GM19467 (cell line): ENCODE data around the gene RPS6KA4.
A peak's percentile ranks its signal among the peaks of the same experiment; 100 is the strongest.

Experiments used
- ATAC-seq: cut with Tn5 transposase; IDR thresholded peaks from one replicate; pipeline ENCODE4 v1.9.1; 2021; ENCODE audit warnings: mild to moderate bottlenecking, moderate library complexity; ENCODE audit not compliant: unreplicated experiment

The RPS6KA4 gene

GRCh38 chr11:64324692-64325469 is 34.1 kb upstream of the RPS6KA4 start:
- ATAC-seq: no peak

GRCh38 chr11:64327375-64327774 is 31.6 kb upstream of the RPS6KA4 start:
- no peak for ATAC-seq

DNA sequence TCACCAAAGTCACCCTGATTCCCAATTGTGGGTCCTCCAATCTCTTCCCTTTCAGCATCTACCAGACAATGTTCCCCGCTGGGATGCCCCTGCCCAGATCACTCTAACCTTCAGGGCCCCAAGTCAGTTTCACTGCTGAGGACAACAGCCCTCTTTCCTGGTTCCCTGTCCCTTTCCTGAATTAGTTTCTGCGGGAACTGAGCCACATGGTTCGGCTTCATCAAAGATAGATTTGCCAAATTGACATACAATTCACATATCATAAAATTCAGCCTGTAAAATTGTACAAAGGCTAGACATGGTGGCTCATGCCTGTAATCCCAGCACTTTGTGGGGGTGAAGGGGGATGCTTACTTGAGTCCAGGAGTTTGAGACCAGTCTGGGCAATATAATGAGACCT is 31.0 kb upstream of the RPS6KA4 start:
- ATAC-seq: no peak

GRCh38 chr11:64330888-64331287 is 28.1 kb upstream of the RPS6KA4 start:
- no peak for ATAC-seq

DNA sequence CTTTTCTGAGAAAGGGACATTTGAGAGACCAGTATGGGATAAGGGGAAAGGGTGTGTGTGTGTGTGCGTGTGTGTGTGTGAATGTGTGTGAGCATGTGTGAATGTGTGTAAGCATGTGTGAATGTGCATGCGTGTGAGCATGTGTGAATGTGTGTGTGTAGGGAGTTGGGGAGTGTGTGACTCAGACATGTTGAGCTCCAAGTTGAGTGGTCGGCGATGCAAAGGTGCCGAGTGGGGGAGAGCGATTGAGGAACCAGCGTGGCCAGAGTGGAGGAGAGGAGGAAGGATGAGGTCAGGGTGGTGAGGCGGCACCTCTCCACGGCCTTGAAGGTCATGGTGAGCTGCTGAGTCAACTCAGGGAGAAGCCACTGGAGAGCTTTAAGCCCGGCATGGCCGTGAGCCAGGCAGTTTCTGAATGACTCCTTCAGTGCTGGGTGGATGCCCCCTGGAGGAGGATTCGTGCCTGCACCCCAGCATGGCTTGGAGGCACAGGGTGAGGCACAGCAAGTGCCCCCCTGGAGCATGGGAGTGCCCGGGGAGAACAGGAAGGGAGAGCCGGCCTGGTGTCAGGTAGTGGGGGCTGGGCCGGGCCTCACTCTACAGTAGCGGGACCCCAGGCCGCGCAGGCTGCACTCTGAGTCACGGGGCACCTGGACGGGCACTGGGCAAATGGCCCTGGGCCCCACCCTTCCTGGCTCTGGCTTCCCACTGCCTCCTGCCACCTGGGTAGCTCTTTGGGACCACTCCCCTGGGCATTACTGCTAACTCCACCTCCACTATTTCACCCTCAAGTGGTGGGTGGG is 27.2 kb upstream of the RPS6KA4 start:
- no peak for ATAC-seq

- ATAC-seq: no peak
Measured at GRCh38 chr11:64333556-64333955, 25.4 kb upstream of the RPS6KA4 start.

GRCh38 chr11:64334764-64335735 is 23.9 kb upstream of the RPS6KA4 start:
- peak; percentile 50 for ATAC-seq

- ATAC-seq: no peak
Measured at GRCh38 chr11:64337538-64338249, 21.3 kb upstream of the RPS6KA4 start.

GRCh38 chr11:64338716-64339115 is 20.2 kb upstream of the RPS6KA4 start:
- ATAC-seq: no peak

- no peak for ATAC-seq
Measured at GRCh38 chr11:64339286-64339685, 19.7 kb upstream of the RPS6KA4 start.

- ATAC-seq: peak; percentile 57
Measured at GRCh38 chr11:64339754-64340408, 19.1 kb upstream of the RPS6KA4 start, which contains the start of gene CCDC88B. CCDC88B (plus strand) TSS chr11:64340204; CDS start chr11:64340267, 63 bp downstream.

DNA sequence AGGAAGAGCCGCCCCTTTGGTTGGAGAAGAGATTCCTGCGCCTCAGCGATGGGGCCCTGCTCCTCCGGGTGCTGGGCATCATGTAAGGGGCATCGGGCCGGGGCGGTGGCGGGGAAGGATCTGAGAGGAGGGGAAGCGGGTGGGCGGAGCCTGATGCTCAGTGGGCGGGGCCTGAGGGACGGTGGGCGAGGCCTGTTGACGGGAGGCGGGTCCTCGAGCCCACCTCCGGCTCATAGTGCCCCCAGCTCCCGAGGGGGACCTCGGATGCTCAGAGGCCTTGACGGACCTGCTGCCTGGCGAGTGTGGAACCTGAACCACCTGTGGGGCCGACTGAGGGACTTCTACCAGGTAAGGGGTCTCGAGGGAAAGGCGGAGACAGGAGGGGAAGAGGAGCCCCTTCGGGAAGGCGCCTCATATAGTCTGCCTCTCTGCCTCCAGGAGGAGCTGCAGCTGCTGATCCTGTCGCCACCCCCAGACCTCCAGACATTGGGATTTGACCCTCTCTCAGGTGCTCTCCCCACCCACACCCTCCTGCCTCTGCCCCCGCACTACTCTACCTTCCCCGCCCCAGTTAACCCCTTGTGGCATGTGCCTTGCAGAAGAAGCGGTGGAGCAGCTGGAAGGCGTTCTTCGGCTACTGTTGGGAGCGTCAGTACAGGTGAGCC is 18.2 kb upstream of the RPS6KA4 start:
- ATAC-seq: no peak

DNA sequence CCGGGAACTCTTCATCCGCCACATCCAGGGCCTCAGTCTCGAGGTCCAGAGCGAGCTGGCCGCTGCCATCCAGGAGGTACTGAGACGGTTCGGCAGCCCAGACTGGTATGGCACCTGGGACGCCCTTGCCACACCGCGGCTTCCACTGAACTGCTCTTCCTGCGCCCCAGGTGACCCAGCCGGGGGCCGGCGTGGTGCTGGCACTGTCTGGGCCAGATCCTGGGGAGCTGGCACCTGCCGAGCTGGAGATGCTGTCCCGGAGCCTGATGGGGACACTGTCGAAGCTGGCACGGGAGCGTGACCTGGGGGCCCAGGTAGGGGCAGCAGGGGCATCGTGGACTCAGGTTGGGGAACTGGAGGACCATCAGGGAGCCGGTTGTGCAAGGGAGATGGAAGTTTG is 17.5 kb upstream of the RPS6KA4 start:
- ATAC-seq: no peak

- no peak for ATAC-seq
Measured at GRCh38 chr11:64341851-64342791, 16.8 kb upstream of the RPS6KA4 start.

DNA sequence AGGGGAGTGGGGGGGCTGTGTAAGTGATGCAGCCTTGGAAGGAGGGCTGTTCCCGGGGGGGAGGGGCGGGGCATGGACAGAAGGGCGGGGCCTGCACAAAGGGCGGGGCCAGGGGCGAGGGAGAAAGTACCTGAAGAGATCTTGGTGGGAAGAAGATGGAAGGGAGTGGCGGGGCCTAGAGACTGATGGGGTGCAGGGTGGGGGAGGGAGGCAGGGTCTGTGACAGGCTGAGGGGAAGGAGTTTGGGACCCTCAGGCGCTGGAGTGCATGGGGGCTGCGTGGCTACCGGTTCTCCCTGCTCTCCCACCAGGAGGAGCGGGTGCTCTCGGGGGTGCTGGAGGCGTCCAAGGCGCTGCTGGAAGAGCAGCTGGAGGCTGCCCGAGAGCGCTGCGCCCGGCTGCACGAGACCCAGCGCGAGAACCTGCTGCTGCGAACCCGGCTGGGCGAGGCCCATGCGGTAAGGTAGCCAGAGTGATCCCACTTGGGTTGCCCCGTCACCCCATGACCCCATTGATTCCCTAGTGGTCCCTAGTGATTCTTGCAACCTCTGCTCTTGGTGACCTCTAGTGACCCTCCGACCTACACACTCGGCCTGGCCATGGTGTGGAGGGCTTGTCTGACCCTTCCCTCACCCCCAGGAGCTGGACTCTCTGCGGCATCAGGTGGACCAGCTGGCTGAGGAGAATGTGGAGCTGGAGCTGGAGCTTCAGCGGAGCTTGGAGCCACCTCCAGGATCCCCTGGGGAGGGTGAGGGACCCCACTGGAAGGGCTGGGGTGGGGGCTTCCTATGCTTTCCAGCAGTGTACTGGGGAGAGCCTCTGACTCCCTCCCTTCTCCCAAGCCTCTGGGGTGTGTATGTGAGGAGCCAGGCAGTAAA is 15.9 kb upstream of the RPS6KA4 start:
- ATAC-seq: no peak

GRCh38 chr11:64343767-64344559 is 15.0 kb upstream of the RPS6KA4 start:
- no peak for ATAC-seq
